Urinary bladder (tissue), 4 donors: ENCODE data around the gene CNTNAP5. TPM values are rescaled to one million over a fixed set of nuclear protein-coding genes. Genes with fewer than 3 reads are reported as not detected.
A peak's percentile ranks its signal among the peaks of the same experiment; 100 is the strongest.

Experiments used
- DNase-seq: peaks from one replicate; pipeline ENCODE4 v3.0.0-alpha.2; 2015; ENCODE audit errors: extremely low spot score
- H3K27ac ChIP-seq: one replicate; pipeline ENCODE4 v1.5.1; 2013; ENCODE audit warnings: low read depth, mild to moderate bottlenecking, moderate library complexity
- H3K36me3 ChIP-seq: one replicate; pipeline ENCODE4 v1.6.1; 2013; ENCODE audit warnings: mild to moderate bottlenecking, moderate library complexity; ENCODE audit not compliant: insufficient read depth
- H3K4me1 ChIP-seq: one replicate; pipeline ENCODE4 v1.6.1; 2013; ENCODE audit warnings: mild to moderate bottlenecking, moderate library complexity; ENCODE audit not compliant: insufficient read depth
- H3K4me3 ChIP-seq: one replicate; pipeline ENCODE4 v1.5.1; 2013; ENCODE audit warnings: low read depth, low read length
- WGBS: extraction: QIAGEN DNeasy Blood & Tissue Kit; methylation state at CpG from one replicate; pipeline ENCODE4 v1.1.7; 2013; 5-methylcytosine and 5-hydroxymethylcytosine counted together
- polyA plus RNA-seq: library from polyadenylated mRNA; stranded (reverse); fragments of 200-250 nt; gene quantifications from one replicate; pipeline ENCODE4 v1.2.3, GENCODE V29; 2013
- total RNA-seq: library from RNA; depleted of rRNA; stranded (reverse); fragments of >200 nt; gene quantifications from one replicate; pipeline ENCODE4 v1.2.3, GENCODE V29; 2014
- donor health status: healthy with polysubstance abuse.
- donor health status: healthy.

The CNTNAP5 gene
- total and polyA plus RNA-seq, 2 donors = 0.01 to 1.8 TPM

DNA sequence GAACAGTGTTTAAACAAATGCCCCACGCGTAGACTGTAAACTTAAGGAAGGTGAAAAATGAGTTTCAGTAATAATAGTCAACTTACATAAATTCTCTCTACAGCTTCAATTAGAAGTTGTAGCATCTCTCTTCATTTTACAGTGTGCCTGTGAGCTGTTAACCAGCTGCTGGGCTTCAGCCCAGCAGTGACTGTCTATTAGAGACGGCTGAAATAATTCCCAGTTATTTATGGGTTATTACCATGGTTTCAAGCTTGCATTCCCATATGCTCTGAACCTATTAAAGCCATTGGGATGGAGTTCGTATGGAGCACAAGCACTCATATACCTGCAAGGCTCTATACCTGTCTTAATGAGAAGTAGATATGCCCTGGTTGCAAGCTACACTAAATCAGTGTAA lies 501.1 kb downstream of the CNTNAP5 start:
- Histone ChIP-seq H3K36me3 (no peaks in the 10 kb centered on the region), H3K4me3 (no peak overlapping the region), H3K4me1 (no peaks in the 10 kb centered on the region), H3K27ac (no peak overlapping the region)
- DNase-seq = peak; percentile 8
- WGBS = 44% methylated on average over 4 of the region's 4 CpGs

DNA sequence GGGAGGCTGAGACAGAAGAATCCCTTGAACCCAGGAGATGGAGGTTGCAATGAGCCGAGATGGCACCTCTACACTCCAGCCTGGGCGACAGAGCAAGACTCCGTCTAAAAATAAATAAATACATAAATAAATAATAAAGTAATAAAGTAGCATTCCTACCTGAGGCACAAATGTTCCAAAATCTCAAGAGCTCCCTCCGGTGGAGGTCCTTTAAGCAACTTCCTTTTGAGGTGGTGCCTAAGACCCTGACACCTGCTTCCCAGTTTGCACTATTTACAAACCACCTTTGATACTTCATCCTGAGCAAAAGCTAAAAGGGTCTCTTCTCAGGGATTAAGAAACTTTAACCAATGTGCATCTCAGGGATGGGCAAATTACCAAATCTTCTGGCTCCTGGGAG lies 505.1 kb downstream of the CNTNAP5 start:
- Histone ChIP-seq H3K36me3 (no peaks in the 10 kb centered on the region), H3K4me3 (no peak overlapping the region), H3K4me1 (no peaks in the 10 kb centered on the region), H3K27ac (no peak overlapping the region)
- no peak for DNase-seq
- 94% methylated on average over 4 of the region's 4 CpGs for WGBS

DNA sequence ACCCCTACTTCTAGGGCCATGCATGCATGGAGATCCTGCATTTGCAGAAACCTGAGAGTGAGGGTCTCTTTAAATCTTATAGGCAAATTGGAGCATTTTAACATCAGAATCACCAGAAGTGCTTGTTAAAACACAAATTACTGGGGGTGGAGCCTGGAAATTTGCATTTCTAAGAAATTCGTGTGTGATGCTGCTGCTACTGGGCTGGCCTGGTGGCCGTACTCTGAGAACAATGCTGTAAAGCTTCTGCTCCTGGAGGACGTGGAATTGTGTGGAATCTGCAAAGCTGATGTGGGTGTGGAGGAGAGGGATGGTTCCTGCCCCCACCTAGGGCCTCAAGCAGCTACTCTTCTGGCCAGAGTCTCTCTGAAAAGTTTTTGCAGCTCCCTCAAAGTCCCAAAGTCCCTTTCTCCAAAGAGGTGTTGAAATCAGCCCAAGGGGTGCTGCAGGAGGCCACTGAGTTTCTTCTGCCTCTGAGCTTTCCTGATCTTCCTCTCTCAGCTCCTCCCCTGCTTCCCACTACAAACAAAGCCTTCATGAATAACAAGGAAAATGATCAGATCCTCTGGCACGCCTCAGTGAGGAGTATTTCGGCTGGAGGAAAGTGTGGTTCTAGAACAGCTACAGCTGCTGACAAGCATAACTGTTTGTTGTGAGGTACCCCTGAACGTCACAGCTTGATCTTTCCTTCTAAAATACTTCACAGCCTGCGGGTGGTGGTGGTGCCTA lies 508.3 kb downstream of the CNTNAP5 start:
- H3K4me3 ChIP-seq = no peak overlapping the region
- WGBS = 70% methylated on average over 7 of the region's 7 CpGs
- no peak for DNase-seq
- H3K27ac ChIP-seq = no peak overlapping the region
- H3K4me1 ChIP-seq = no peaks in the 10 kb centered on the region
- no peaks in the 10 kb centered on the region for H3K36me3 ChIP-seq

DNA sequence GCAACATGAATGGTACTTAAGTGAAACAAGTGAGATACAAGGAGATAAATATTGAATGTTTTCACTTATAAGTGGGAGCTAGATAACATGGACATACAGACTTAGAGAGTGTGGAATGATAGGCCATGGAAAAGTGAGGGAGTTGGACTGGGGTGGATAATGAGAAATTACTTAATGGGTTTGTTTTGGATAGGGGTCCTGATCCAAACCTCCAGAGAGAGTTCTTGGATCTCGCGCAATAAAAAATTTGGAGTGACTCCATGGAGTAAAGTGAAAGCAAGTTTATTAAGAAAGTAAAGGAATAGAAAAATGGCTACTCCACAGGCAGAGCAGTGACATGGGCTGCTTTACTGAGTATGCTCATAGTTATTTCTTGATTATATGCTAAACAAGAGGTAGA lies 508.9 kb downstream of the CNTNAP5 start:
- DNase-seq = no peak
- H3K4me1 ChIP-seq = no peaks in the 10 kb centered on the region
- H3K4me3 ChIP-seq = no peak overlapping the region
- H3K36me3 ChIP-seq = no peaks in the 10 kb centered on the region
- WGBS = 80% methylated on average over 2 of the region's 2 CpGs
- no peak overlapping the region for H3K27ac ChIP-seq

DNA sequence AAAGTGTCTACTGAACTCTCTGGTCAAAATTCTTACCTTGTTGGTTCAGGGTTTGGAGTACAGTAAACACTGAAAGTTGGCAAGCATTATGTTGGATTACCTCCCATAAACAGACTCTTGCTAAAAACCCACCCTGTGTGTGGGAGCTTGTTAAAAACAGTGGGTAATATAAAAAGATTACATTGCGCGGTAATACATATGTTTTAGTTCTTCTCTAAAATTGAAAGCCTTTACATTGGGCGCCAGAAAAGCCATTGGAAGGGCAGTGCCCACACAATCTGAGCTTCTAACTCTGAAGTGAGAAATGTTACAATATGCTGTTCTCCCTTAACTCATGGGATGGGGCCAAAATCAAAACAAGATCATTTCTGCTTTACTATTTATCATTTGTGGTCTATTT lies 510.7 kb downstream of the CNTNAP5 start:
- 66% methylated on average over 3 of the region's 3 CpGs for WGBS
- H3K27ac ChIP-seq = no peak overlapping the region

DNA sequence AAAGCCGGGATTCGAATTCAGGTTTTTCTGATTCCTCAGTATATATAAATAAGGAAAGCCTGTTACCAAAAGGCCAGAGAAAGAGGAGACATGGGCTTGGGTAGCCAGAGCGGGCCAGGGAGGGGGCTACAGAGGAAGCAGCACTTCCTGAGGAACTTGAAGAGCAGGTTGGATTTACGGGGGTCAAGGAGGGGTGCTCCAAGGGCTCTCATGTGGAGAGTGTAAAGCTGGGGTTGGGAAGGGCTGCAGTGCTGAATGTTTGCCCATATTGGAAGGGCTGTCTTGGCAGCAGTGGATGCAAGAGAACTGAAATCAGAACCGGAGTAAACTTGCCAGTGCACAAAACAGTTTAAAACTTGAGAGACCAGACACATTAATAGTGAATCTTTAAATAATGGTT lies 511.5 kb downstream of the CNTNAP5 start:
- H3K27ac ChIP-seq = no peak overlapping the region
- 70% methylated on average over 5 of the region's 5 CpGs for WGBS
- DNase-seq = no peak
- no peaks in the 10 kb centered on the region for H3K4me1 ChIP-seq
- H3K36me3 ChIP-seq = no peaks in the 10 kb centered on the region
- no peak overlapping the region for H3K4me3 ChIP-seq

More for the DNA sequence above, 510.7 kb downstream of the CNTNAP5 start:
- no peak for DNase-seq
- Histone ChIP-seq H3K4me3 (no peak overlapping the region), H3K36me3 (no peaks in the 10 kb centered on the region), H3K4me1 (no peaks in the 10 kb centered on the region)

DNA sequence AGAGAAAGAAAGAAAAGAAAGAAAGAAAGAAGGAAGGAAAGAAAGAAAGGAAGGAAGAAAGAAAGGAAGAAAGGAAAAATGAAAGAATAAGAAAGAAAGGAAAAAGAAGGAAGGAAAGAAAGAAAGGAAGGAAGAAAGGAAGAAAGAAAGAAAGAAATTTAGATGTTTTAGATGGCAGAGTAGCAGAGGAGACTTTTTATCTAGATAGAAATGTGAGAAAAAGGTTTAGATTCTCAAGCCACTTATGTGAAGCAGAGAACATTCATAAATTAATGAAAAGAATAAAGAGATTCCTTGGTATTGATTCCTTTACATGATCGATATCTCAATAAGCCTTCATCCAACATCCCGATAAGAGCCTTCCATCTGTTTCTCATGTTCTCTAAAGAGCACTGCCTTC lies 513.5 kb downstream of the CNTNAP5 start:
- Histone ChIP-seq H3K4me3 (no peak overlapping the region), H3K27ac (no peak overlapping the region), H3K36me3 (no peaks in the 10 kb centered on the region), H3K4me1 (no peaks in the 10 kb centered on the region)
- DNase-seq = no peak
- 94% methylated on average over 2 of the region's 2 CpGs for WGBS

DNA sequence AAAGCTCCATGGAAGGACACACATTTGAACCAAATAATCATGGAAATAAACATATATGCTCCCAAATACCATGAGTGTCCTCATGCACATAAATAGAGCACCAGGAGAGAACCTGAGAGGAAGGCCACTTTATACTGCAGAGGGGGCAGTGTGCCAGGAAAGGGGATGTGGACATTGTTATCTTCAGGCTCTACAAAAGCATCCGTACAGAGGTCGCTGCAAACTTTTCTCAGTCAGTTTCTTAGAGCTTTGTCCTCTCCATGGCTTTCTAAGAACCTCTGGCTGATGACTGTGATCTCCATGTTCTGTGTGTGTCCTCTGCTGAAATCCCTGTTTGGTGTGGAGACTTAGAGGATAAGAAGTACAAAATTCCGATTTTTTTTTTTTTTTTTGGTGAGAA lies 515.7 kb downstream of the CNTNAP5 start:
- no peak for DNase-seq
- H3K36me3 ChIP-seq = no peaks in the 10 kb centered on the region
- H3K4me1 ChIP-seq = no peaks in the 10 kb centered on the region
- WGBS = 94% methylated on average over 3 of the region's 3 CpGs
- no peak overlapping the region for H3K27ac ChIP-seq
- no peak overlapping the region for H3K4me3 ChIP-seq

DNA sequence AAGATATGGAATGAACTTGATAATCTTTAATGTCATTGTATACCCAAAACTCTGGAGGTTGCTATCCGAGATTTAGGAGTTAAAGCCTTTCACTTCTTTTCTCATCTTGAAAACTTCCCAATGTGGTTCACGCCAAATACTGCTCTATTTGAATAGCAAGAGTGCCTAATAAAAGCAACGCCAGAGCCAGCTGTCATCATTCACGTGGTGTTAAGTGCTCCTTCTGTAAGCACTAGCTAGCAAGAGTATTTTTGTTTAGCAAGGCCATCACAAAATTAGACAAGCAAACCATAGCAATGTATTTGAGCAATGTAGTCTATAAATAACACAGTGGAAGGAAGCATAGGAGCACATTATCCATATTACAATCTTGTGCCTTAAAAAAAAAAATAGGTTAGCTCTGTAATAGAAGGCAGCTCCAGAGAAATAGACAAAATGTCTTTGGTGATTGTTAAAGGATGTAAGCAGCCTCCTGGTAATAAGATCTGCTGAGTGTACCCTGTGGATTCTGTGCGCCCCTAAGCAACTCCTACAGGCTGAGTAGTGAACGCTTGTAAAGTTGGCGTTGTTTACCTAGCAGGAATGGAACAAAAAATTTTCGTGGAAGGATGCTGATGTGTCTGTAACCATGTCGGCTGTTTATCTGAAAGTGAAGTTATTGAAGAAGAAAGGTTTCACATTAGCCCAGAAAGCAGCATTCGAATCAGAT lies 518.0 kb downstream of the CNTNAP5 start:
- DNase-seq = peak; percentile 31
- Histone ChIP-seq H3K36me3 (no peaks in the 10 kb centered on the region), H3K27ac (no peak overlapping the region), H3K4me1 (no peaks in the 10 kb centered on the region), H3K4me3 (no peak overlapping the region)
- 30% methylated on average over 10 of the region's 10 CpGs for WGBS

DNA sequence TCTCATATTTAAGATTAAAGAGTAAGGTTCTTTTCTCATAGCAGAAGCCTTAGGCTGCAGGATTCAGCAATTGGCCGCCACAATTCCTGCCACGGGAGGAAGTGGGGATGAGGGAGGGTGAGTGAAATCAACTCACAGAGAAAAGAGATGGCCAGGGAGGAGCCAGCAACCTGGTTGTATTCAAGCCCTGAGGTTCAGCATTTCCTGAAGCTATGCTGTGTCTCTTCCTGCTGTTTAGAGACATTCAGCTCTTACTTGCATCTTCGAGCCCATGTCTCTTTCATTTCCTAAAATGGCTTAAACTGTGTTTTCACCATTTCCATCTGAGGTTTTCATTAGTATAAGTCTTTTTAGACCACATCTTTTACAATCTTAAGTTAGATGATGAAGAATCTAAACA lies 522.6 kb downstream of the CNTNAP5 start:
- DNase-seq = no peak

DNA sequence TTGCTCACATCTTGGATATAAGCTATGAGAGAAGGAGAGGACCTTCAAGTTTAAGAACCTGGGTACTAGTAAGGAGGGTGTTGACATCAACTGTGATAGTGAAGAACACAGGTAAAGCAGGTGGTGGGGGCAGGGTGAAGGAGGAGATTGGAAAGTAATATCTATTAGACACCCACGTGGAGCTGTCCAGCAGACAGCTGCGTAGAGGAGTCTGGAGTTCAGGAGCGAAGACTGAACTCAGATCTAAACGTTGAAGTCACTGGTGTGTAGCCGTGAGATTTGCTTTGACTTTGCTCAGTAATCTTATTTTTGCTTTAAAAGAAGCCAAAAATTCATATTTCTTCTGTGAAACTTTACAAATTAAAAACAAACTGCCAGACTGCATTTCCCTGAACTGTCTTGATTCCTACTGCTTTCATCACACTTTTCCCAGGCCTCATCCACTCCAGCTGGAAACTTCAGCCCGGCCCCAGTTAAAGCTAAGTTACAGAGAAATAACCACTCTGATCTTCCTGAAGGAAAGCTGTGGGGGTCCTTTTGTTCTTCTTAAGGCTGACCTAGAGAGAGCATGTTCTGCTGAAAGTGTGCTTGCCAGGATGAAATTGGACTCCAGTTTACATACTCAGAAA lies 533.3 kb downstream of the CNTNAP5 start:
- no peaks in the 10 kb centered on the region for H3K4me1 ChIP-seq
- no peak for DNase-seq
- H3K4me3 ChIP-seq = no peak overlapping the region
- no peaks in the 10 kb centered on the region for H3K36me3 ChIP-seq
- no peak overlapping the region for H3K27ac ChIP-seq
- WGBS = 59% methylated on average over 6 of the region's 6 CpGs

More for the DNA sequence above, 522.6 kb downstream of the CNTNAP5 start:
- no peaks in the 10 kb centered on the region for H3K36me3 ChIP-seq
- H3K27ac ChIP-seq = no peak overlapping the region
- 55% methylated on average over 3 of the region's 3 CpGs for WGBS
- H3K4me3 ChIP-seq = no peak overlapping the region
- no peaks in the 10 kb centered on the region for H3K4me1 ChIP-seq

DNA sequence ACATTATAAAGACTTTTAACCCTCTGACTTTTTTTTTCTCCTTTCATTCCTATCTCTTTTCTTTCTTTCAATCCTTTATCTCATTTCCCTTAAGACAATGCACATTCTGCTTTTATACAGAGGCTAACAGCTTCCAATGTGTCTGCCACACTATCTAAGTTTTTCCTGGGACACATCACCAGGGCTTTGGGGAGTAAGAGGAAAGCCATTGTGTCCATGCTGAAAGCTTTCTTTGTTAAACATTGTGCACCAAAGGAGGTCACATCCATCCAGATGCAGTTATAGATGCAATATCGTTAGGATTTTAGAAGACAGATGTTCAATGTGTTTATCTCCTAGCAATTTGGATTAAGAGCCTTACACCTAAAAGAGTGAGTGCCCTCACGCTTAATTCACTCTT lies 534.1 kb downstream of the CNTNAP5 start:
- Histone ChIP-seq H3K4me1 (no peaks in the 10 kb centered on the region), H3K4me3 (no peak overlapping the region), H3K27ac (no peak overlapping the region), H3K36me3 (no peaks in the 10 kb centered on the region)
- WGBS = 60% methylated on average over 2 of the region's 2 CpGs
- DNase-seq = no peak

DNA sequence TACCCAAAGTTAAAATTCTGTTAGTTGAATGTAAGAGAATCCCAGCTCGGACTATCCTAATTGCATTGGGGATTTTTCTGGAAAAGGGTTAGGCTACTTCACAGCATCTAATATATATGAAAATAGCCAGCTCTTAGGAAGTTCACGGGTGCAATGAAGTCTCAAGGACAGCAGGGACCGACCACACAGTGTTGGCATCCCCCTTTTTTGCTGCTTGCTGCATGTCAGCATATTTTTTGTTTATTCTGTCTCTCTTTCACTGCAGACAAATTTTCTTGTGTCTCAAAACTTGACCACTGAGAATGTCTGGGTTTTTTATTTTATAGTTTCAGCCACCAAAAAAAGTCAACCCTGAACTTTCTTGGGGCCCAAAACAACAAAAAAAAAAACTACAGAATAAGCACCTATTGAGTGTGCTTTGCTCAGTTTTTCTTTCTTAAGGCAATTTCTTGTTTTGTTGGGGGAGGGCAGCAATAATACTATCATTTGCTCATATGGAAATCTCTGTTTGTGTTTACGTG lies 535.6 kb downstream of the CNTNAP5 start:
- WGBS = 71% methylated on average over 4 of the region's 4 CpGs
- H3K4me3 ChIP-seq = no peak overlapping the region
- no peaks in the 10 kb centered on the region for H3K36me3 ChIP-seq
- H3K4me1 ChIP-seq = no peaks in the 10 kb centered on the region
- no peak overlapping the region for H3K27ac ChIP-seq
- no peak for DNase-seq

DNA sequence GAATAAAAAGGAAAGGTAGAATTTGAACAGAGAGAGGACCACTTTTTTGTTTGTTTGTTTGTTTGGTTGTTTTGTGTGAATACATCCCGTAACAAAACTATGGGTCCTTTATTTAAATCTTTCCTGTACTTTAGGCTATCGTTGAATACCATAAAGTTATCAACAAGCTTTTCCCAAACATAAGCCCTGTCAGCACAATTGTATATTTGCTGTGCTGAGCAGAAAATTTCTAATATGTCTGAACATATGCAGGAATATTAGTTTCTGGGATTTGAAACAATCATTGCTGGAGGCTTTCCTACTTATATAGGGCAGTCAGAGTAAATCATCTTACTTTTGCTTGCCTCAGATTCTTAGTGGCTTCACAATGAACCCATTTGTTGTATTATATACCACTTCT lies 536.4 kb downstream of the CNTNAP5 start:
- WGBS = 67% methylated on average over 2 of the region's 2 CpGs
- no peaks in the 10 kb centered on the region for H3K36me3 ChIP-seq
- H3K27ac ChIP-seq = no peak overlapping the region
- H3K4me1 ChIP-seq = no peaks in the 10 kb centered on the region
- H3K4me3 ChIP-seq = no peak overlapping the region
- no peak for DNase-seq
